SU-DHL-6 (cell line): ENCODE measurements around the gene C4orf51.
A peak's percentile ranks its signal among the peaks of the same experiment; 100 is the strongest.

Experiments
- H2AFZ ChIP-seq: fragments of 200-600 bp; sonication (generic); 2 replicates; pipeline ENCODE4 v1.6.1; 2014; ENCODE audit warnings: low read depth, mild to moderate bottlenecking, moderate library complexity, mixed read lengths, antibody characterized with exemption, low read length; ENCODE audit not compliant: severe bottlenecking
- H3F3A ChIP-seq: fragments of 200-600 bp; shearing (Covaris generic); 2 replicates; pipeline ENCODE4 v1.6.0; 2016; ENCODE audit warnings: antibody characterized with exemption, mild to moderate bottlenecking; ENCODE audit not compliant: insufficient read depth
- H3K27ac ChIP-seq: fragments of 200-600 bp; sonication (generic); 2 replicates; pipeline ENCODE4 v1.5.1; 2016; ENCODE audit warnings: low read depth, mild to moderate bottlenecking, low read length, moderate library complexity, mixed read lengths
- H3K27me3 ChIP-seq: fragments of 200-600 bp; sonication (generic), shearing (Covaris generic); 2 replicates; pipeline ENCODE4 v1.6.0; 2014; ENCODE audit warnings: mild to moderate bottlenecking, low read length
- H3K36me3 ChIP-seq: fragments of 200-600 bp; sonication (generic); 2 replicates; pipeline ENCODE4 v1.6.1; 2014; ENCODE audit warnings: mild to moderate bottlenecking, low read length, mixed read lengths
- H3K4me2 ChIP-seq: fragments of 300-600, 200-600 bp; shearing (Covaris generic), sonication (generic); 2 replicates; pipeline ENCODE4 v1.6.0; 2014; ENCODE audit warnings: low read length, low read depth, mild to moderate bottlenecking; ENCODE audit not compliant: poor library complexity, severe bottlenecking
- H3K4me3 ChIP-seq: fragments of 200-600 bp; sonication (generic); 2 replicates; pipeline ENCODE4 v1.5.1; 2014; ENCODE audit warnings: antibody characterized with exemption, low read length, mild to moderate bottlenecking, mixed read lengths; ENCODE audit not compliant: insufficient read depth, poor library complexity, severe bottlenecking
- H3K79me2 ChIP-seq: fragments of 200-600 bp; sonication (generic); 2 replicates; pipeline ENCODE4 v1.6.1; 2014; ENCODE audit warnings: mild to moderate bottlenecking, low read length, moderate library complexity; ENCODE audit not compliant: insufficient read depth
- H3K9ac ChIP-seq: fragments of 200-600 bp; sonication (generic); 2 replicates; pipeline ENCODE4 v1.7.0; 2014; ENCODE audit warnings: mild to moderate bottlenecking, low read length
- H3K9me2 ChIP-seq: fragments of 200-600 bp; sonication (generic); replicated peaks from 2 replicates; pipeline ENCODE4 v1.6.1; 2014; ENCODE audit warnings: low read length; ENCODE audit not compliant: insufficient read depth
- H3K9me3 ChIP-seq: fragments of 200-600 bp; sonication (generic); 2 replicates; pipeline ENCODE4 v1.6.1; 2014; ENCODE audit warnings: low read length, mixed read lengths; ENCODE audit not compliant: insufficient read depth
- H4K20me1 ChIP-seq: fragments of 200-600 bp; sonication (generic); 2 replicates; pipeline ENCODE4 v1.6.1; 2014; ENCODE audit warnings: low read depth, mild to moderate bottlenecking, antibody characterized with exemption, low read length, moderate library complexity, mixed read lengths
- CTCF ChIP-seq: fragments of 200-600 bp; sonication (generic); IDR thresholded peaks from one replicate; pipeline ENCODE4 v1.5.1; 2017; ENCODE audit warnings: antibody characterized with exemption, mild to moderate bottlenecking, low read length, moderate library complexity; ENCODE audit not compliant: insufficient read depth, poor library complexity, severe bottlenecking
- EZH2phosphoT487 ChIP-seq: fragments of 200-600 bp; sonication (generic), shearing (Covaris generic); conservative IDR thresholded peaks from 2 replicates; pipeline ENCODE4 v1.6.1; 2018; ENCODE audit warnings: mild to moderate bottlenecking, antibody characterized with exemption, low read length, moderate library complexity, mixed read lengths

Gene C4orf51

DNA sequence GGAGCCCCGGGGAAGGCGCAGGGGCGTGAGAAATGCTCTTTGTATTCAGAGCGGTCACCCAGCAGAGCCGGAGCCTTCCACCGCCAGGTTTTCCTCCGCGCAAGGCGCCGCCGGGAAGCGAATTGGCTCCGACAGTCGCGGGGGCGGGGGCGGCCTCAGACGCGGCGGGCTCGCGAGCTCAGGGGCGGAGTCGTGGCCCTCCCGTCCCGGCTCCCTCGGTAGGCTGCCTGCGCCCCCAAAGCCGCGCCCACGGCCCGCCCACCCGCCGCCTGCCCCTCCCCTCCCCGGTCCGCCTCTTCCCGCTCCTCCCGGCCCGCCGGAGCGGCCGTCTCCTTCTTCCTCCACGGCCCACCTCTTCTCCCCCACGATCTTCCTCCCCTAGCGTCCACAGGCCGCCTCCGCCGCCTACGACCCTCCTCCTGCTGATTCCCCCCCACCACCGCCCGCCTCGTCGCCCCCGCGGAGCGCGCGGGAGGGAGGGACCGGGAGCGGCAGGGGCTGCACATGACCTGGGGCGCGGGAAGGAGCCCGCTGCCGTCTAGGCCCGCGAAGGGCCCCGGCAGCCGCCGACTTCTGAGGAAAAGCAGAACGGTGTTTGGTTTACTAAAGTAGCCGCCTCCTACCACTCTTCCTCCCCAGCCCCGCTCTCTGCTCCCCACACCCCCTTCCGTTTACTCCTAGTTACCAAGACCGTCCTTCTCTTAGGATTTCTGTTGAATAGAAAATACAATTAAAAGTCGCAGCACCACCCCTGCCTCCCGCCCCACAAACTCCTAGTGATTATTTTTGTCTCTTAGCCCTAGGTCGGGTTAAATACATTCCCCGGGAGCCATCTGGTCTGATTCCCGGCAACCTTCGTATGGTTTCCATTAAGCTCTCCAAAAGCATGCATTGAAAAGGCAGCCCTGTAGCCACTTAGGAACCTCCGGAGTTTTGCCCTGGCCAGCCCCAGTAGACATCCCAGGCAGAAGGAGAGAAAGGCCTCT is 53.2 kb downstream of the C4orf51 start:
- Histone ChIP-seq H4K20me1 (no peaks in the 10 kb centered on the region), H3K27me3 (0 out of 2 replicates have a peak, but pooled peaks cover 3% of the 10 kb centered on the region), H3K4me2 (peak overlapping the region; percentile 82), H2AFZ (peak overlapping the region; percentile 82), H3K27ac (no peak overlapping the region), H3F3A (no peaks in the 10 kb centered on the region), H3K4me3 (peak overlapping the region; percentile 61), H3K79me2 (no peaks in the 10 kb centered on the region), H3K36me3 (no peaks in the 10 kb centered on the region), H3K9me2 (no peaks in the 10 kb centered on the region), H3K9ac (peak overlapping the region; percentile 67), H3K9me3 (no peaks in the 10 kb centered on the region)
- TF ChIP-seq EZH2phosphoT487 = no peak

- no peak overlapping the region for H3K4me3 ChIP-seq
- H3K9me3 ChIP-seq = no peaks in the 10 kb centered on the region
- TF ChIP-seq CTCF = no peak
- no peaks in the 10 kb centered on the region for H3F3A ChIP-seq
- no peaks in the 10 kb centered on the region for H4K20me1 ChIP-seq
- 0 out of 2 replicates have a peak, but pooled peaks cover 3% of the 10 kb centered on the region for H3K27me3 ChIP-seq
- H3K79me2 ChIP-seq = no peaks in the 10 kb centered on the region
- no peak overlapping the region for H3K4me2 ChIP-seq
- no peak overlapping the region for H3K27ac ChIP-seq
- H3K9ac ChIP-seq = no peak overlapping the region
- H2AFZ ChIP-seq = no peak overlapping the region
- no peaks in the 10 kb centered on the region for H3K36me3 ChIP-seq
- H3K9me2 ChIP-seq = no peaks in the 10 kb centered on the region
Measured at GRCh38 chr4:145734031-145734430, 54.1 kb downstream of the C4orf51 start.

GRCh38 chr4:145734576-145735346 is 54.8 kb downstream of the C4orf51 start:
- H3K27me3 ChIP-seq = 0 out of 2 replicates have a peak, but pooled peaks cover 3% of the 10 kb centered on the region
- H3K27ac ChIP-seq = no peak overlapping the region
- no peaks in the 10 kb centered on the region for H3F3A ChIP-seq
- no peak overlapping the region for H3K4me3 ChIP-seq
- H3K4me2 ChIP-seq = no peak overlapping the region
- H3K9me3 ChIP-seq = no peaks in the 10 kb centered on the region
- H2AFZ ChIP-seq = no peak overlapping the region
- H3K79me2 ChIP-seq = no peaks in the 10 kb centered on the region
- H3K36me3 ChIP-seq = no peaks in the 10 kb centered on the region
- no peaks in the 10 kb centered on the region for H4K20me1 ChIP-seq
- no peak overlapping the region for H3K9ac ChIP-seq
- TF ChIP-seq CTCF = no peak
- TF ChIP-seq EZH2phosphoT487 = no peak
- H3K9me2 ChIP-seq = no peaks in the 10 kb centered on the region
